Fibroblast of pulmonary artery (primary cell): ENCODE measurements around the gene DAB1.

Experiments used
- DNase-seq: peaks from one replicate; pipeline ENCODE4 v3.0.0-alpha.2; 2010; ENCODE audit warnings: low read depth
- H3K4me3 ChIP-seq: replicated peaks from 2 replicates; pipeline ENCODE4 v1.5.1; 2011; ENCODE audit warnings: low read depth, mild to moderate bottlenecking, control low read depth, low read length, moderate library complexity
- TF ChIP-seq, protein P1 (sequence below): IDR thresholded peaks from 2 replicates; pipeline ENCODE4 v1.5.1; 2011; ENCODE audit warnings: mild to moderate bottlenecking, control low read depth, low read length, inconsistent platforms; ENCODE audit errors: missing control alignments

The DAB1 gene

DNA sequence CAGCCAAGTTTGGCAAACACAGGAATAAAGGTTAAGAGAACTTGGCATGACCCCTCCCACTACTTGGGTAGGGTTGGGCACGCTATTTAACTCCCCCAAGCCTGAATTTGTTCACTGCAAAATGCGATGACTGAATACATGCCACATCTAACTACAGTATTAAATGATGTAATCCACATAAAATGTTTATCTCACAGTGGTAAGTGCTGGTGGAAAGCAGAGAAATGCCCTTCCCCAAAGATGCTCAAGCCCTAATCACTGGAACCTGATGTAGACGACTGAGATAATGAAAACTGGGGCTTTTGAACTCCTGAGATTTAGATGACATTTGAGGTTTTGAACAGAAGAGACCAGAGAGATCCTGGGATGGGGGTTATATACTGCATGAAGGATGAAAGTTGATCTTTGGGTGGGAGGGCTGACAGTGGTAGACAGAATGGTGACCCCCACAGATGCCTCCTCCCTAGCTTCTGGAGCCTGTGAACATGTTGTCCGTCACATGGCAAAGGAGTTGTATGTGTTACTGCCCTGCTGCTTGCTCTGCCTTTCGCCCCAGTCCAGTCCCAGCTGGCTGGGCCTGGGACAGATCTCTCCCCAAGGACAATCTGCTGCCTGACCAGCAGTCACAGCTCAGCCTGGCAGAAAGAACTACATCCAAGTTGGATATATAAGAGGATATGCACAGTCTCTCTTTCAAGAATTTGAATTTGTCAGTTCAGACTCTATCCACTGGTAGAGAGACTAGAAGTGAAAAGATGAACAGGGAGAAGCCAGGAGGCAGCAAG is 120.9 kb downstream of the DAB1 start:
- H3K4me3 ChIP-seq: no peak overlapping the region
- TF ChIP-seq, protein P1, sequence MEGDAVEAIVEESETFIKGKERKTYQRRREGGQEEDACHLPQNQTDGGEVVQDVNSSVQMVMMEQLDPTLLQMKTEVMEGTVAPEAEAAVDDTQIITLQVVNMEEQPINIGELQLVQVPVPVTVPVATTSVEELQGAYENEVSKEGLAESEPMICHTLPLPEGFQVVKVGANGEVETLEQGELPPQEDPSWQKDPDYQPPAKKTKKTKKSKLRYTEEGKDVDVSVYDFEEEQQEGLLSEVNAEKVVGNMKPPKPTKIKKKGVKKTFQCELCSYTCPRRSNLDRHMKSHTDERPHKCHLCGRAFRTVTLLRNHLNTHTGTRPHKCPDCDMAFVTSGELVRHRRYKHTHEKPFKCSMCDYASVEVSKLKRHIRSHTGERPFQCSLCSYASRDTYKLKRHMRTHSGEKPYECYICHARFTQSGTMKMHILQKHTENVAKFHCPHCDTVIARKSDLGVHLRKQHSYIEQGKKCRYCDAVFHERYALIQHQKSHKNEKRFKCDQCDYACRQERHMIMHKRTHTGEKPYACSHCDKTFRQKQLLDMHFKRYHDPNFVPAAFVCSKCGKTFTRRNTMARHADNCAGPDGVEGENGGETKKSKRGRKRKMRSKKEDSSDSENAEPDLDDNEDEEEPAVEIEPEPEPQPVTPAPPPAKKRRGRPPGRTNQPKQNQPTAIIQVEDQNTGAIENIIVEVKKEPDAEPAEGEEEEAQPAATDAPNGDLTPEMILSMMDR: no peak
- DNase-seq: no peak

DNA sequence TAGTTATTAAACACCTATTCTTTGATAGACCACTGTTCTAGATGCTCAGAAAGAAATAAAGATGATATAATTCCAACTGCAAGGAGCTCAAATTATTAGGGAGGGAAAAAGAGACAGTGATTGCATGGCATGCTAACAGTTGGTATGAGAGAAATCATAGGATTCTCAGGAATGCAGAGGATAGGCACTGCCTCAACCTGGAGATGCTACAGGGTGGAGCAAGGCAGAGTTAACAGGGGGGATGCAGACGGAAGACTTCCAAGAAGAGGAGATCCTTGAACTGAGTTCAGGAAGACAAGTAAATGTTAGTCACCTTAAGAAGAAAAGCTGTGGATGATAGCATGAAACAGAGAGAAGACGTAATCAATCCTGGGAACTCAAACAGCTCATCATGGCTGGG is 123.7 kb downstream of the DAB1 start:
- TF ChIP-seq, protein P1: no peak
- H3K4me3 ChIP-seq: no peak overlapping the region
- DNase-seq: no peak

DNA sequence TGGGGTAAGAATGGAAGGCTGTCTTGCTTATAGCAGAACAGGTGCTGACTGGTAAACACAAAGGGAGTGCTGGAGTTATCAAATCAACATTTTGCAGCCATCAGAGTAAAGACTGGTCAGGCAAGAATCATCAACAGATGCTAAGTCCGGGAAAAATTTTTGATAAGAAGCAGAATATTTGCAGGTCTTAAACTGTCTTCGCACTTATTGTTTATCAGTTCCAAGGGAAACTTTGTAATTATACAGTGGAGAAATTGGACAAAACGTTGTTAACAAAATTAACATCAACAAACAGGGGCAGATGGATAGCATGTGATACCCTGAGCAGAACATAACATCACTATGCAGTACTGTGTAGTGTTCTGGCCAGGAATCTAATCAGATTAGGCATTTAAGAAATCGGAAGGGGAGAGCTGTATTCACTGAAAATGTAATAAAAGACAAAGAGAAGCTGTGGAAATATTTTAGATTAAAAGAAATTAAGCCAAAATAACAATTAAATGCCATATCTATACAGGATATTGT is 127.1 kb downstream of the DAB1 start:
- DNase-seq: no peak
- TF ChIP-seq, protein P1: no peak
- H3K4me3 ChIP-seq: no peak overlapping the region

DNA sequence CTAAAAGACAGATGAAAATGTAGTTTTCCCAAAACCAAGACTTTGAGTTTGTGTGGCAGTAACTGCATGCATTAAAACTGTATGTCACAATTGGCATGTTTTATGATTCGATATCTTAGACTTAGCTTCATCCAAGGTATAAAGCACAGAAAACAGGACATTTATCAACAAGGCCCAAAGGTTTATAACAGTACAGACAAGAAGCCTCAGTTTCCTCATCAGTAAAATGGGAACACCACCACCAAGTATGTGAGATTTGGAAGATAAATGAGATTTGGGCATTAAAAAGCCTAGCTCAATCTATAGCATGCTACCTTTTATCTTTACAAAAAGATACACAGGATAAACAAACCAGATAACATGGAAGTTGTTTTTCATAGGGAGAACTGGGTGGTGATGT is 128.5 kb downstream of the DAB1 start:
- TF ChIP-seq, protein P1: no peak
- DNase-seq: no peak
- no peak overlapping the region for H3K4me3 ChIP-seq

DNA sequence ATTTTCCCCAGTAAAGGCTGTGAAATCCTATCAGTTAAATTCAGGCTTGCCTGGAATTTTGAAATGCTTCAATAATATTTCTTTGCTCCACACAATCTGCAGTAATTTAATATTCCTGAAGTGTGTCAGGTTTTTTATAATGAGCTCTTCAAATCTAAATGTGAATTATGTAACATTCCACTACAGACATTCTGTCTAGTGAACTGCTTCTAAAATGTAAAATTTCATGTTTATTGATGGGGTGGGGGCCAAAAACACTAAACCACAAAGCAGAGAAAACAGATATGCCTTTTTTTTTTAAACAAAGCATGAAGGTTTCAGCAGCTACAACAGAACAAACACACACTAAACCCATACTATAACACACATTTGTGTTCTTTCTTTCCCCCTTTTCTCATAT is 129.7 kb downstream of the DAB1 start:
- H3K4me3 ChIP-seq: no peak overlapping the region
- no peak for DNase-seq
- TF ChIP-seq, protein P1: no peak

DNA sequence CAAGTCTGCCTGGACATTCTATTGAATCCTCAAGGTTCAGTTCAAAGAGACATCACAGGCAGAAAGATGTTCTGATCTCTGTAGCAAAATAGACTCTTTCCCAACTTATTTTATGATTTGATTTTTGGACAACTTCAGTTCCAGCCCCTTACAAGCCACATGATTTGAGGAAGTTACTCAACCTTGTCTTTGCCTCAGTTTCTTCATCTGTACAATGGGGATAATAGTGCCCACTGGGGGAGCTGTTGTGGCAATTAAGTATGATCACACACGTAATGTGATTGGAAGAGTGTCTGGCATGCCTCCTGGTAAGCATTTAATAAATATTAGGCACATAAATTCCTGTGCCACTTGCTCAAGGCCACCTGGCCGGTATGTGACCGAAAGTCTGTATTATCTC is 130.6 kb downstream of the DAB1 start:
- DNase-seq: no peak
- no peak overlapping the region for H3K4me3 ChIP-seq
- TF ChIP-seq, protein P1: no peak

DNA sequence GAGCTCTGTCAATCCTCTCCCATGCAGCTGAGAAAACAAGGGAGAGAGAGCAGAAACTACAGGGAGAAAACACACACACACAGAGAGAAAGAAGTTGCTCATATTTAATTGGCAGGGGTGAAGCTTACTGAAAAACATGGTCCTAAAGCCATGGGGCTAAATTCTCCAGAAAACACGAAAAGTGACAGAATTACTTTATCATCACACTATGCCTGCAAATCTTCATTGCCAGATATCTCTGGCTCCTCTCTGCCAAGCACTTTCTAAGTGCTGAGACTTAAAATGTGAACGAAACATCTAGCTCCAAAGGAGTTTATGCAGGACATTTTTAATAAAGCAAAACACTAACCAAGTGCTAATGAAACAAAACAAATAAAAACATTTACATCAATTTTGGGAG is 134.1 kb downstream of the DAB1 start:
- no peak overlapping the region for H3K4me3 ChIP-seq
- TF ChIP-seq, protein P1: no peak
- no peak for DNase-seq
